Measurements from ENCODE around the gene TRAM2.

The TRAM2 gene

GRCh38 chr6:52577022-52577777 is at the start of gene TRAM2:
Gene TRAM2, minus strand, starts transcription at chr6:52577060. Its CDS starts 145 bp downstream, at chr6:52576915.
- peak; percentile 71 for DNase-seq (ENCODE audit: low spot score)

GRCh38 chr6:52622810-52623209 is 46.0 kb upstream of the TRAM2 start:
- DNase-seq (ENCODE audit: low spot score), result no peak

- no peak for DNase-seq (ENCODE audit: low spot score)
Measured at GRCh38 chr6:52621631-52622030, 44.8 kb upstream of the TRAM2 start.

GRCh38 chr6:52620906-52621190 is 44.0 kb upstream of the TRAM2 start:
- DNase-seq (ENCODE audit: low spot score), result no peak

- DNase-seq (ENCODE audit: low spot score), result no peak
Measured at GRCh38 chr6:52620055-52620905, 43.4 kb upstream of the TRAM2 start.

GRCh38 chr6:52617087-52617486 is 40.2 kb upstream of the TRAM2 start:
- DNase-seq (ENCODE audit: low spot score), result no peak

- DNase-seq (ENCODE audit: low spot score), result no peak
Measured at GRCh38 chr6:52616059-52616690, 39.3 kb upstream of the TRAM2 start.

- peak; percentile 29 for DNase-seq (ENCODE audit: low spot score)
Measured at GRCh38 chr6:52612336-52613054, 35.6 kb upstream of the TRAM2 start.

- no peak for DNase-seq (ENCODE audit: low spot score)
Measured at GRCh38 chr6:52611833-52612232, 35.0 kb upstream of the TRAM2 start.

GRCh38 chr6:52610745-52611355 is 34.0 kb upstream of the TRAM2 start:
- peak; percentile 36 for DNase-seq (ENCODE audit: low spot score)

- no peak for DNase-seq (ENCODE audit: low spot score)
Measured at GRCh38 chr6:52610011-52610410, 33.2 kb upstream of the TRAM2 start.

- no peak for DNase-seq (ENCODE audit: low spot score)
Measured at GRCh38 chr6:52605610-52606185, 28.8 kb upstream of the TRAM2 start.

GRCh38 chr6:52603000-52603795 is 26.3 kb upstream of the TRAM2 start:
- peak; percentile 70 for DNase-seq (ENCODE audit: low spot score)

GRCh38 chr6:52598824-52599190 is 21.9 kb upstream of the TRAM2 start:
- no peak for DNase-seq (ENCODE audit: low spot score)

GRCh38 chr6:52598123-52598823 is 21.4 kb upstream of the TRAM2 start:
- DNase-seq (ENCODE audit: low spot score), result peak; percentile 46

- DNase-seq (ENCODE audit: low spot score), result no peak
Measured at GRCh38 chr6:52597738-52598122, 20.9 kb upstream of the TRAM2 start.

- DNase-seq (ENCODE audit: low spot score), result no peak
Measured at GRCh38 chr6:52596371-52597028, 19.6 kb upstream of the TRAM2 start.

GRCh38 chr6:52595796-52596130 is 18.9 kb upstream of the TRAM2 start:
- no peak for DNase-seq (ENCODE audit: low spot score)

- DNase-seq (ENCODE audit: low spot score), result peak; percentile 49
Measured at GRCh38 chr6:52595000-52595795, 18.3 kb upstream of the TRAM2 start.

All from kidney capillary endothelial cell (primary cell).